ENCODE results near the gene SCYL1. TPM values are rescaled to one million over a fixed set of nuclear protein-coding genes. Genes with fewer than 3 reads are reported as not detected.

SCYL1 gene
- total RNA-seq, 2 donors from 2014 or later, result 55.0 to 62.3 TPM

DNA sequence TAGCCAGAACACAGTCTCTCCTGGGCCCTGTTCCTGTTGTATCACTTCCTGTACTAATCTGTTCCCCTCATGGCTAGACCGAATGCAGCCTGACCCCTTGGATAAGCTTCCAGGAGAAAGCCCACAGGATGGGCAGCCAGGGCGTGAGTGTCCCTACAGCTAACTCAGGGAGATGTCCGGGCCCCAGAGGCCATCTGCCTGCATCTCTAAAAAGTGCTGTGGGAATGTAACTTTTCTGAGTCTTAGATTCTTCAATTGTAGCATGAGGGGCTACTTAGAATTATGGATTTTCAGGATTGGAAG is 33.8 kb upstream of the SCYL1 start:
- H3K27me3 ChIP-seq, result no peaks in the 10 kb centered on the region
- peaks cover 90% of the 10 kb centered on the region for H3K4me1 ChIP-seq
- DNase-seq (no peak), ATAC-seq (no peak)
- 77 to 81% methylated on average over 3 of the region's 3 CpGs for WGBS, 2 donors
- peak overlapping the region; percentile 71 to 98 (median 92) for H3K27ac ChIP-seq
- intact Hi-C loops (cut with DNase I), result no loop called here
- TF ChIP-seq POLR2A (IDR thresholded peaks at IDR 0.05), result no peak
- TF ChIP-seq, protein P1, sequence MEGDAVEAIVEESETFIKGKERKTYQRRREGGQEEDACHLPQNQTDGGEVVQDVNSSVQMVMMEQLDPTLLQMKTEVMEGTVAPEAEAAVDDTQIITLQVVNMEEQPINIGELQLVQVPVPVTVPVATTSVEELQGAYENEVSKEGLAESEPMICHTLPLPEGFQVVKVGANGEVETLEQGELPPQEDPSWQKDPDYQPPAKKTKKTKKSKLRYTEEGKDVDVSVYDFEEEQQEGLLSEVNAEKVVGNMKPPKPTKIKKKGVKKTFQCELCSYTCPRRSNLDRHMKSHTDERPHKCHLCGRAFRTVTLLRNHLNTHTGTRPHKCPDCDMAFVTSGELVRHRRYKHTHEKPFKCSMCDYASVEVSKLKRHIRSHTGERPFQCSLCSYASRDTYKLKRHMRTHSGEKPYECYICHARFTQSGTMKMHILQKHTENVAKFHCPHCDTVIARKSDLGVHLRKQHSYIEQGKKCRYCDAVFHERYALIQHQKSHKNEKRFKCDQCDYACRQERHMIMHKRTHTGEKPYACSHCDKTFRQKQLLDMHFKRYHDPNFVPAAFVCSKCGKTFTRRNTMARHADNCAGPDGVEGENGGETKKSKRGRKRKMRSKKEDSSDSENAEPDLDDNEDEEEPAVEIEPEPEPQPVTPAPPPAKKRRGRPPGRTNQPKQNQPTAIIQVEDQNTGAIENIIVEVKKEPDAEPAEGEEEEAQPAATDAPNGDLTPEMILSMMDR (IDR thresholded peaks at IDR 0.05), result no peak
- H3K36me3 ChIP-seq (replicated peaks in 1 of 2; ENCODE audit: insufficient read depth in 1 of 2, low read depth in 2 of 2), result no peaks in the 10 kb centered on the region
- no peak overlapping the region for H3K4me3 ChIP-seq
- no peaks in the 10 kb centered on the region for H3K9me3 ChIP-seq

DNA sequence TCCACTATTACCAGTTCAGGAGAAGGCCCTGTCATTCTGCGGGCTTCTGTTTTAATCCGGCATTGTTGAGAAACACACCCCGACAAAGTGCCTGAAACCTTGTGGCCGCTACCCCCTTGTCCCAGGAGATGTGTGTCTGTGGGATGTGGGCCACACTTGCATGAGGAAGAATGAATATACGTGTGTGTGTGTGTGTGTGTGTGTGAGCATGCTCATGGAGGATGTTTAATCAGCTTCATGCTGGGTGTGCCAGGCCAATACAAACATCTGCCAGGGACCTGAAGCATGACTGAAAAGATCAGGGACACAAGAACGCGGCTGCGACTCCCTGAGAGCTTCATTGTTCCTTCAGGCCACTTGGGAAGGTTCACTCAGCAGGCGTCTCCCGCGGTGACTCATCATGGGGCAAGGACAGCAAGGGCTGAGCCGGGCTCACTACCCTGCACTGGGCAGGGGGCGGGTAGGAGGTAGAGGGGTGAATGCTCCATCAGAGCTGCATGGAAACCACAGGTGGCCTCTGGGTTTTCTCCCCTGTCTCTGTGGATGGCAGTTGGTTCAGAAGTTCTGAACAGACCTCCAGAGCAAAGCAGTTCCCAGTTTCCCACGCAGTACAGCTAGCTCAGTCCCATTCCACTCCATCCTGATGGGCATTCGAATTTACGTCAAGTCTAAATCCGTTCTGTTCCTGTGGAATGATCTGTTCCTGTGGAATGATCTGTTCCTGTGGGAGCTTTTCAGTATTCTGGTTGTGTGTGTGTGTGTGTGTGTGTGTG is 33.1 kb upstream of the SCYL1 start:
- H3K4me1 ChIP-seq, result peaks cover 96% of the 10 kb centered on the region
- H3K27me3 ChIP-seq, result no peaks in the 10 kb centered on the region
- intact Hi-C loops (cut with DNase I), result no loop called here
- DNase-seq (peak; percentile 77 to 91 (median 86)), ATAC-seq (peak; percentile 41)
- TF ChIP-seq POLR2A (IDR thresholded peaks at IDR 0.05), result peak in 2 of 3 donors; percentile 52 to 56
- TF ChIP-seq, protein P1 (IDR thresholded peaks at IDR 0.05), result peak in 2 of 7 experiments; percentile 12 to 18
- no peaks in the 10 kb centered on the region for H3K36me3 ChIP-seq (replicated peaks in 1 of 2; ENCODE audit: insufficient read depth in 1 of 2, low read depth in 2 of 2)
- H3K9me3 ChIP-seq, result no peaks in the 10 kb centered on the region
- H3K27ac ChIP-seq, result peak overlapping the region; percentile 71 to 98 (median 92)
- WGBS, 2 donors, result 23 to 30% methylated on average over 14 to 17 of the region's 17 CpGs
- H3K4me3 ChIP-seq, result no peak overlapping the region

DNA sequence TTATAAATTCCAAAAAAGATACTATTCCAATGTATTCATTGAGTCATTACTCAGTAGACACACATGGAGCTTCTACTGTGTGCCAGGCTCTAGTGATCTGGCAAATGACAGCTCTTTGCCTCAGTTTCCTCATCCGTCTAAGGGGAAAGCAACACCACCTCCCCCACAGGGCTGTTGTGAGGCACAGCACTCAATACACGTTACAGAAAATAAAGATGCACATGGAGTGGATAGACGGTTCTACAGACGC is 32.6 kb upstream of the SCYL1 start:
- Histone ChIP-seq H3K4me1 (peaks cover 95% of the 10 kb centered on the region), H3K36me3 (replicated peaks in 1 of 2; ENCODE audit: insufficient read depth in 1 of 2, low read depth in 2 of 2) (no peaks in the 10 kb centered on the region), H3K4me3 (no peak overlapping the region), H3K27ac (peak overlapping the region; percentile 71 to 98 (median 92)), H3K9me3 (no peaks in the 10 kb centered on the region), H3K27me3 (no peaks in the 10 kb centered on the region)
- ATAC-seq, result no peak
- 45 to 88% methylated on average over 4 of the region's 4 CpGs for WGBS, 2 donors
- intact Hi-C loops (cut with DNase I), result no loop called here
- DNase-seq, result no peak
- TF ChIP-seq, protein P1 (IDR thresholded peaks at IDR 0.05), result no peak
- no peak for TF ChIP-seq POLR2A (IDR thresholded peaks at IDR 0.05)

DNA sequence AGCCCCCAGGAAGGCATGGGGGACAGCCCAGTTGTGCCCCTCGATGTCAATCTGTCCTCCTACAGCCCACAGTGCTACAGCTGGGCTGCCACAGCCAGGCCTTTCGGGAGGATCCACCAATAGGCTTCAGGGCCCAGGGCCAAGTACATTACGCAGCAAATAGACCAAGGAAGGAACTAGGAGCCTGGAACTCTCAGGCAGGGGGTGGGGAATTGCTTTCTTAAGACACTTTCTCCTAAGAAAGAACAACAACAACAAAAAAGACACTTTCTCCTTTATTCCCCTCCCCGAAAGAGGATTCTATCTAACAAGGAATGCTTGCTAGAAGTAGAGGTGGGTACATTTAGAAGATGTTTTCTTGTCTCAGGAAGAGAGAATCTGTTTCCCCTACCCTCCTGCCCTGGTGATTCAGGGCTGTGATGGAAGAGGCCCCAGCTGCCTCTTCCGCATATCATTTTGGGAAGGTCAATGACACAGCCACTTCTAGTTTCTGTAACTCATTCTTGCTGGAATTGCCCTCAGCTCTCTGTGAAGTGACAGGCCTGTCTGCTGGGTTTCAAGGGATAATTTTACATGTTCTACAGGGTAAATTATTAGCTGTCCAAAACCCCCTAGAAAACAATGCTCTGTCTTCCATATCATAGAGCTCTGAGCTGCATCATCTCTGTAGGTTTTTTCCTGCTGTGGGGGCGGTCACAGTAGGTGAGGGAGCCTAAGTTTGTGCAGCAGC is 32.1 kb upstream of the SCYL1 start:
- TF ChIP-seq POLR2A (IDR thresholded peaks at IDR 0.05), result peak in 1 of 3 donors; percentile 47
- TF ChIP-seq, protein P1 (IDR thresholded peaks at IDR 0.05), result no peak
- peak in 3 of 4 donors; percentile 71 to 81 (median 78) for DNase-seq
- peak overlapping the region; percentile 71 to 98 (median 92) for H3K27ac ChIP-seq
- no peaks in the 10 kb centered on the region for H3K36me3 ChIP-seq (replicated peaks in 1 of 2; ENCODE audit: insufficient read depth in 1 of 2, low read depth in 2 of 2)
- H3K4me3 ChIP-seq, result no peak overlapping the region
- peaks cover 93% of the 10 kb centered on the region for H3K4me1 ChIP-seq
- intact Hi-C loops (cut with DNase I), result no loop called here
- H3K27me3 ChIP-seq, result no peaks in the 10 kb centered on the region
- no peak for ATAC-seq
- WGBS, 2 donors, result 61 to 63% methylated on average over 6 of the region's 6 CpGs
- no peaks in the 10 kb centered on the region for H3K9me3 ChIP-seq

All from body of pancreas (tissue), 4 donors.